Cardiac muscle cell (in vitro differentiated cells and primary cell): ENCODE results near the gene SMG7. TPM values are rescaled to one million over a fixed set of nuclear protein-coding genes. Genes with fewer than 3 reads are reported as not detected.

Experiments used
- DNase-seq, 2 donors: peaks; one replicate each; pipeline versions ENCODE4 v3.0.0 to v3.0.0-alpha.2; 2010 to 2017; ENCODE audit warnings: low read depth in 1 of 2, low spot score in 1 of 2
- H3K27ac ChIP-seq: fragments of 200-600 bp; sonication (generic); 2 replicates; pipeline ENCODE4 v1.5.1; 2016
- H3K27me3 ChIP-seq: fragments of 200-600 bp; sonication (generic); 2 replicates; pipeline ENCODE4 v1.6.0; 2016; ENCODE audit warnings: control low read depth
- H3K36me3 ChIP-seq: fragments of 200-600 bp; sonication (generic); 2 replicates; pipeline ENCODE4 v1.5.1; 2016; ENCODE audit warnings: control low read depth
- H3K4me1 ChIP-seq: fragments of 200-600 bp; sonication (generic); 2 replicates; pipeline ENCODE4 v1.8.1; 2017; ENCODE audit warnings: low read depth, mild to moderate bottlenecking, mixed run types
- H3K4me3 ChIP-seq: fragments of 200-600 bp; sonication (generic); 2 replicates; pipeline ENCODE4 v1.5.1; 2016; ENCODE audit warnings: mild to moderate bottlenecking
- H3K9me3 ChIP-seq: fragments of 200-600 bp; sonication (generic); 2 replicates; pipeline ENCODE4 v1.5.1; 2017; ENCODE audit warnings: low read depth, mild to moderate bottlenecking, control low read depth
- CTCF ChIP-seq: IDR thresholded peaks from 2 replicates; pipeline ENCODE4 v1.5.1; 2012; ENCODE audit warnings: low read depth, mild to moderate bottlenecking, low read length
- polyA plus RNA-seq: library from polyadenylated mRNA; unstranded; fragments of >200 nt; fragmentation: Nextera tagmentation; extraction: Ambion mirVana; gene quantifications from 2 replicates; pipeline ENCODE4 v1.2.1, GENCODE V29; 2016
- total RNA-seq: library from RNA; depleted of rRNA; stranded (reverse); fragments of >200 nt; gene quantifications from 2 replicates; pipeline ENCODE4 v1.2.3, GENCODE V29; 2016

The SMG7 gene
- total and polyA plus RNA-seq, 2 experiments from 2014 or later, result 30.9 to 38.8 TPM

- Histone ChIP-seq H3K4me1 (peaks cover 35% of the 10 kb centered on the region), H3K36me3 (no peaks in the 10 kb centered on the region), H3K27ac (peak overlapping the region; percentile 45), H3K9me3 (no peaks in the 10 kb centered on the region), H3K27me3 (no peaks in the 10 kb centered on the region), H3K4me3 (no peak overlapping the region)
- no peak for DNase-seq
- TF ChIP-seq CTCF, result no peak
These were observed 105.7 kb downstream of the SMG7 start for GRCh38 chr1:183577897-183578465.

- H3K9me3 ChIP-seq, result no peaks in the 10 kb centered on the region
- H3K4me3 ChIP-seq, result no peak overlapping the region
- DNase-seq, result peak in 1 of 2 donors; percentile 64
- H3K4me1 ChIP-seq, result peaks cover 35% of the 10 kb centered on the region
- no peaks in the 10 kb centered on the region for H3K36me3 ChIP-seq
- no peaks in the 10 kb centered on the region for H3K27me3 ChIP-seq
- H3K27ac ChIP-seq, result no peak overlapping the region
- no peak for TF ChIP-seq CTCF
These were observed 106.6 kb downstream of the SMG7 start for GRCh38 chr1:183578856-183579255.

- TF ChIP-seq CTCF, result no peak
- Histone ChIP-seq H3K9me3 (no peaks in the 10 kb centered on the region), H3K4me1 (peaks cover 35% of the 10 kb centered on the region), H3K4me3 (no peak overlapping the region), H3K36me3 (no peaks in the 10 kb centered on the region), H3K27me3 (no peaks in the 10 kb centered on the region), H3K27ac (no peak overlapping the region)
- peak; percentile 33 to 35 for DNase-seq
These were observed 108.0 kb downstream of the SMG7 start for GRCh38 chr1:183580281-183580682.

- Histone ChIP-seq H3K4me3 (no peak overlapping the region), H3K36me3 (no peaks in the 10 kb centered on the region), H3K4me1 (peaks cover 24% of the 10 kb centered on the region), H3K27me3 (no peaks in the 10 kb centered on the region), H3K9me3 (no peaks in the 10 kb centered on the region), H3K27ac (no peak overlapping the region)
- no peak for TF ChIP-seq CTCF
- DNase-seq, result no peak
These were observed 109.9 kb downstream of the SMG7 start for GRCh38 chr1:183582021-183582713.

- no peak for TF ChIP-seq CTCF
- no peaks in the 10 kb centered on the region for H3K36me3 ChIP-seq
- DNase-seq, result peak in 1 of 2 donors; percentile 64
- H3K27me3 ChIP-seq, result no peaks in the 10 kb centered on the region
- no peak overlapping the region for H3K4me3 ChIP-seq
- no peak overlapping the region for H3K27ac ChIP-seq
- no peaks in the 10 kb centered on the region for H3K9me3 ChIP-seq
- peaks cover 12% of the 10 kb centered on the region for H3K4me1 ChIP-seq
These were observed 111.2 kb downstream of the SMG7 start for GRCh38 chr1:183583466-183583865.
